Measurements from ENCODE around the gene PGAM2. TPM values are rescaled to one million over a fixed set of nuclear protein-coding genes. Genes with fewer than 3 reads are reported as not detected.

PGAM2 gene
- total RNA-seq (2014; rRNA removed; shearing (Covaris generic)): 0.39 TPM in 1 of 2 replicates, not detected in the other

GRCh38 chr7:44065431-44066110 is at the start of gene PGAM2:
Gene PGAM2, minus strand, starts transcription at chr7:44065567. Its CDS starts 38 bp downstream, at chr7:44065529.
- peak; percentile 60 for DNase-seq (ENCODE audit: low read depth)

GRCh38 chr7:44114586-44115310 is 49.4 kb upstream of the PGAM2 start:
- DNase-seq (ENCODE audit: low read depth): no peak

GRCh38 chr7:44113764-44114354 is 48.5 kb upstream of the PGAM2 start:
- DNase-seq (ENCODE audit: low read depth): no peak

- no peak for DNase-seq (ENCODE audit: low read depth)
Observed at GRCh38 chr7:44112997-44113763, 47.8 kb upstream of the PGAM2 start.

- DNase-seq (ENCODE audit: low read depth): peak; percentile 51
Observed at GRCh38 chr7:44112231-44112996, 47.0 kb upstream of the PGAM2 start.

- no peak for DNase-seq (ENCODE audit: low read depth)
Observed at GRCh38 chr7:44111761-44112160, 46.4 kb upstream of the PGAM2 start.

GRCh38 chr7:44110719-44111635 is 45.6 kb upstream of the PGAM2 start:
- DNase-seq (ENCODE audit: low read depth): no peak

- no peak for DNase-seq (ENCODE audit: low read depth)
Observed at GRCh38 chr7:44109991-44110390, 44.6 kb upstream of the PGAM2 start.

- no peak for DNase-seq (ENCODE audit: low read depth)
Observed at GRCh38 chr7:44108768-44109750, 43.7 kb upstream of the PGAM2 start.

GRCh38 chr7:44107961-44108767 is 42.8 kb upstream of the PGAM2 start:
- no peak for DNase-seq (ENCODE audit: low read depth)

GRCh38 chr7:44107116-44107960 is 42.0 kb upstream of the PGAM2 start:
- no peak for DNase-seq (ENCODE audit: low read depth)

- no peak for DNase-seq (ENCODE audit: low read depth)
Observed at GRCh38 chr7:44106311-44107065, 41.1 kb upstream of the PGAM2 start.

- no peak for DNase-seq (ENCODE audit: low read depth)
Observed at GRCh38 chr7:44105832-44106231, 40.5 kb upstream of the PGAM2 start.

GRCh38 chr7:44104860-44105771 is 39.7 kb upstream of the PGAM2 start:
- no peak for DNase-seq (ENCODE audit: low read depth)
